ENCODE results near the gene EPPIN. TPM values are rescaled to one million over a fixed set of nuclear protein-coding genes. Genes with fewer than 3 reads are reported as not detected.
"Not testable (repeated sequence)": the region's sequence is repeated elsewhere in the genome, so short reads cannot be mapped to it uniquely, and the experiment has no call there.

Gene EPPIN
- total RNA-seq, 1 experiment from 2014 or later: not detected

- Histone ChIP-seq H3K4me1 (ENCODE audit: control insufficient read depth, insufficient read depth, low read length) (no peaks in the 10 kb centered on the region), H3K4me3 (ENCODE audit: low read depth in 2 of 2, low read length in 2 of 2) (no peak overlapping the region), H3K27me3 (ENCODE audit: control insufficient read depth, insufficient read depth, low read length) (no peaks in the 10 kb centered on the region), H3K27ac (ENCODE audit: low read length) (no peak overlapping the region), H3K36me3 (ENCODE audit: control insufficient read depth, insufficient read depth, low read length) (no peaks in the 10 kb centered on the region), H3K9me3 (ENCODE audit: control insufficient read depth, insufficient read depth, low read depth, low read length) (no peaks in the 10 kb centered on the region)
- intact Hi-C loops (cut with micrococcal nuclease; ENCODE audit: unreplicated experiment) (no loop called here), in situ Hi-C loops (cut with HindIII; ENCODE audit: low pct_unique_long_range_greater_than_20kb, low sequenced_read_pairs) (no loop called here)
- ATAC-seq (no peak), DNase-seq (ENCODE audit: low read depth, low spot score) (no peak)
- ChIA-PET POLR2A (no interaction called here), CTCF (no interaction called here)
- no TSS peak for BruUV-seq (replicated peaks)
- TF ChIP-seq POLR2AphosphoS5 (IDR thresholded peaks at IDR 0.05; ENCODE audit: low read depth, low read length) (no peak), CTCF (IDR thresholded peaks at IDR 0.05) (no peak), REST (IDR thresholded peaks at IDR 0.05; ENCODE audit: insufficient read depth in 1 of 2, low read depth in 2 of 2, low read length in 1 of 2) (no peak), TCF7L2 (IDR thresholded peaks at IDR 0.05; ENCODE audit: low read depth, low read length) (no peak), SIN3A (IDR thresholded peaks at IDR 0.05; ENCODE audit: borderline replicate concordance, insufficient read depth, low read depth, low read length) (no peak)
Measured at GRCh38 chr20:45589725-45590124, 42.5 kb upstream of the EPPIN start.

GRCh38 chr20:45588800-45589199 lies 41.6 kb upstream of the EPPIN start:
- Histone ChIP-seq H3K27ac (ENCODE audit: low read length) (no peak overlapping the region), H3K36me3 (ENCODE audit: control insufficient read depth, insufficient read depth, low read length) (no peaks in the 10 kb centered on the region), H3K4me3 (ENCODE audit: low read depth in 2 of 2, low read length in 2 of 2) (no peak overlapping the region), H3K9me3 (ENCODE audit: control insufficient read depth, insufficient read depth, low read depth, low read length) (no peaks in the 10 kb centered on the region), H3K4me1 (ENCODE audit: control insufficient read depth, insufficient read depth, low read length) (no peaks in the 10 kb centered on the region), H3K27me3 (ENCODE audit: control insufficient read depth, insufficient read depth, low read length) (no peaks in the 10 kb centered on the region)
- ChIA-PET POLR2A (interaction anchor here (0.6 kb wide), 1 partner anchor 182 kb away, joined by 3 read pairs; no protein-coding TSS in a partner anchor), CTCF (no interaction called here)
- in situ Hi-C loops (cut with HindIII; ENCODE audit: low pct_unique_long_range_greater_than_20kb, low sequenced_read_pairs) (no loop called here), intact Hi-C loops (cut with micrococcal nuclease; ENCODE audit: unreplicated experiment) (no loop called here)
- TF ChIP-seq REST (IDR thresholded peaks at IDR 0.05; ENCODE audit: insufficient read depth in 1 of 2, low read depth in 2 of 2, low read length in 1 of 2) (no peak), SIN3A (IDR thresholded peaks at IDR 0.05; ENCODE audit: borderline replicate concordance, insufficient read depth, low read depth, low read length) (no peak), POLR2AphosphoS5 (IDR thresholded peaks at IDR 0.05; ENCODE audit: low read depth, low read length) (no peak), TCF7L2 (IDR thresholded peaks at IDR 0.05; ENCODE audit: low read depth, low read length) (no peak), CTCF (IDR thresholded peaks at IDR 0.05) (no peak)
- ATAC-seq (no peak), DNase-seq (ENCODE audit: low read depth, low spot score) (no peak)
- BruUV-seq (replicated peaks): no TSS peak

GRCh38 chr20:45585986-45586385 lies 38.8 kb upstream of the EPPIN start:
- H3K27ac ChIP-seq (ENCODE audit: low read length); POLR2A ChIA-PET; in situ Hi-C loops (cut with HindIII; ENCODE audit: low pct_unique_long_range_greater_than_20kb, low sequenced_read_pairs); H3K9me3 ChIP-seq (ENCODE audit: control insufficient read depth, insufficient read depth, low read depth, low read length); ATAC-seq; H3K36me3 ChIP-seq (ENCODE audit: control insufficient read depth, insufficient read depth, low read length); DNase-seq (ENCODE audit: low read depth, low spot score); H3K27me3 ChIP-seq (ENCODE audit: control insufficient read depth, insufficient read depth, low read length); H3K4me1 ChIP-seq (ENCODE audit: control insufficient read depth, insufficient read depth, low read length); intact Hi-C loops (cut with micrococcal nuclease; ENCODE audit: unreplicated experiment); H3K4me3 ChIP-seq (ENCODE audit: low read depth in 2 of 2, low read length in 2 of 2); BruUV-seq (replicated peaks); CTCF ChIA-PET: not testable (repeated sequence)

GRCh38 chr20:45584294-45584693 lies 37.1 kb upstream of the EPPIN start:
- H3K4me3 ChIP-seq (ENCODE audit: low read depth in 2 of 2, low read length in 2 of 2); POLR2A ChIA-PET; H3K27me3 ChIP-seq (ENCODE audit: control insufficient read depth, insufficient read depth, low read length); H3K36me3 ChIP-seq (ENCODE audit: control insufficient read depth, insufficient read depth, low read length); ATAC-seq; H3K9me3 ChIP-seq (ENCODE audit: control insufficient read depth, insufficient read depth, low read depth, low read length); DNase-seq (ENCODE audit: low read depth, low spot score); H3K4me1 ChIP-seq (ENCODE audit: control insufficient read depth, insufficient read depth, low read length); BruUV-seq (replicated peaks); CTCF ChIA-PET; in situ Hi-C loops (cut with HindIII; ENCODE audit: low pct_unique_long_range_greater_than_20kb, low sequenced_read_pairs); H3K27ac ChIP-seq (ENCODE audit: low read length); intact Hi-C loops (cut with micrococcal nuclease; ENCODE audit: unreplicated experiment): not testable (repeated sequence)

Measured in Panc1 (cell line).